Hepatocyte (in vitro differentiated cells): ENCODE data around the gene ZFP91. TPM values are rescaled to one million over a fixed set of nuclear protein-coding genes. Genes with fewer than 3 reads are reported as not detected.
A peak's percentile ranks its signal among the peaks of the same experiment; 100 is the strongest.

Experiments used
- DNase-seq: peaks from one replicate; pipeline ENCODE4 v3.0.0-alpha.2; 2016; ENCODE audit warnings: low spot score
- H2AFZ ChIP-seq: fragments of 200-600 bp; sonication (generic); 2 replicates; pipeline ENCODE4 v1.6.0; 2016; ENCODE audit warnings: antibody characterized with exemption, mild to moderate bottlenecking
- H3K27ac ChIP-seq: fragments of 200-600 bp; sonication (generic); 2 replicates; pipeline ENCODE4 v1.5.1; 2016; ENCODE audit warnings: mild to moderate bottlenecking
- H3K27me3 ChIP-seq: fragments of 200-600 bp; sonication (generic); 2 replicates; pipeline ENCODE4 v1.6.1; 2016
- H3K36me3 ChIP-seq: fragments of 200-600 bp; sonication (generic); replicated peaks from 2 replicates; pipeline ENCODE4 v1.5.1; 2016; ENCODE audit warnings: low read depth; ENCODE audit not compliant: insufficient read depth
- H3K4me1 ChIP-seq: fragments of 200-600 bp; sonication (generic); 2 replicates; pipeline ENCODE4 v1.5.1; 2016; ENCODE audit warnings: mild to moderate bottlenecking, moderate library complexity; ENCODE audit not compliant: insufficient read depth
- H3K4me2 ChIP-seq: fragments of 200-600 bp; sonication (generic); 2 replicates; pipeline ENCODE4 v1.6.0; 2016
- H3K4me3 ChIP-seq: fragments of 200-600 bp; sonication (generic); 2 replicates; pipeline ENCODE4 v1.5.1; 2016; ENCODE audit warnings: mild to moderate bottlenecking
- H3K79me2 ChIP-seq: fragments of 200-600 bp; sonication (generic); 2 replicates; pipeline ENCODE4 v1.6.0; 2017; ENCODE audit warnings: mild to moderate bottlenecking
- H3K9me2 ChIP-seq: fragments of 200-600 bp; sonication (generic); replicated peaks from 2 replicates; pipeline ENCODE4 v1.6.0; 2017; ENCODE audit warnings: mild to moderate bottlenecking; ENCODE audit not compliant: insufficient read depth
- H3K9me3 ChIP-seq: fragments of 200-600 bp; sonication (generic); 2 replicates; pipeline ENCODE4 v1.5.1; 2016; ENCODE audit warnings: low read depth, mild to moderate bottlenecking
- H4K20me1 ChIP-seq: fragments of 200-600 bp; sonication (generic); 2 replicates; pipeline ENCODE4 v1.6.0; 2016; ENCODE audit warnings: mild to moderate bottlenecking; ENCODE audit not compliant: insufficient read depth, poor library complexity, severe bottlenecking
- CTCF ChIP-seq: fragments of 200-600 bp; sonication (generic); IDR thresholded peaks from 2 replicates; pipeline ENCODE4 v1.5.1; 2016; ENCODE audit warnings: antibody characterized with exemption, mild to moderate bottlenecking; ENCODE audit not compliant: poor library complexity
- EZH2 ChIP-seq: fragments of 200-600 bp; sonication (generic); IDR thresholded peaks from 2 replicates; pipeline ENCODE4 v1.6.1; 2016; ENCODE audit warnings: antibody characterized with exemption, mild to moderate bottlenecking, borderline replicate concordance
- EZH2phosphoT487 ChIP-seq: fragments of 200-600 bp; sonication (generic); IDR thresholded peaks from one replicate; pipeline ENCODE4 v1.6.1; 2018; ENCODE audit warnings: antibody characterized with exemption, mild to moderate bottlenecking, low read depth, moderate library complexity; ENCODE audit not compliant: unreplicated experiment, severe bottlenecking
- WGBS: methylation state at CpG from one replicate; pipeline ENCODE4 v1.1.6; 2016; ENCODE audit warnings: low lambda C conversion rate; ENCODE audit errors: missing lambda C conversion rate; 5-methylcytosine and 5-hydroxymethylcytosine counted together
- polyA plus RNA-seq: library from polyadenylated mRNA; unstranded; fragments of >200 nt; fragmentation: Nextera tagmentation; extraction: Ambion mirVana; gene quantifications from 2 replicates; pipeline ENCODE4 v1.2.1, GENCODE V29; 2016
- total RNA-seq: library from RNA; depleted of rRNA; stranded (reverse); fragments of >200 nt; gene quantifications from 2 replicates; pipeline ENCODE4 v1.2.3, GENCODE V29; 2014

ZFP91 gene
- total and polyA plus RNA-seq, 2 experiments from 2014 or later: 13.7 to 42.0 TPM

- H3K27ac ChIP-seq: peak overlapping the region; percentile 98
- peak overlapping the region; percentile 49 for H2AFZ ChIP-seq
- WGBS: 61% methylated on average over 4 of the region's 4 CpGs
- H3K4me3 ChIP-seq: peak overlapping the region; percentile 50
- peak; percentile 36 for DNase-seq
- no peaks in the 10 kb centered on the region for H3K9me2 ChIP-seq
- H3K4me2 ChIP-seq: peak overlapping the region; percentile 88
- H3K79me2 ChIP-seq: peaks cover 35% of the 10 kb centered on the region
- H4K20me1 ChIP-seq: peaks cover 3% of the 10 kb centered on the region
- no peaks in the 10 kb centered on the region for H3K9me3 ChIP-seq
- H3K36me3 ChIP-seq: no peaks in the 10 kb centered on the region
- no peaks in the 10 kb centered on the region for H3K27me3 ChIP-seq
- TF ChIP-seq EZH2 (no peak), EZH2phosphoT487 (no peak), CTCF (peak; percentile 52)
- peaks cover 15% of the 10 kb centered on the region for H3K4me1 ChIP-seq
Observed at GRCh38 chr11:58576887-58577471, 1.9 kb upstream of the ZFP91 start.

- Histone ChIP-seq H3K27ac (peak overlapping the region; percentile 98), H3K4me3 (peak overlapping the region; percentile 50), H3K4me2 (peak overlapping the region; percentile 88), H3K4me1 (peaks cover 22% of the 10 kb centered on the region), H2AFZ (peak overlapping the region; percentile 49), H3K27me3 (no peaks in the 10 kb centered on the region), H3K9me2 (no peaks in the 10 kb centered on the region), H3K79me2 (peaks cover 41% of the 10 kb centered on the region), H3K36me3 (no peaks in the 10 kb centered on the region), H3K9me3 (no peaks in the 10 kb centered on the region), H4K20me1 (peaks cover 8% of the 10 kb centered on the region)
- under 1% methylated on average over 21 of the region's 21 CpGs for WGBS
- no peak for TF ChIP-seq EZH2
- no peak for TF ChIP-seq EZH2phosphoT487
- TF ChIP-seq CTCF: no peak
- peak; percentile 69 for DNase-seq
Observed at GRCh38 chr11:58577555-58578135, 1.2 kb upstream of the ZFP91 start.

GRCh38 chr11:58578136-58578634 is 678 bp upstream of the ZFP91 start:
- Histone ChIP-seq H3K27ac (peak overlapping the region; percentile 98), H3K36me3 (no peaks in the 10 kb centered on the region), H3K4me3 (peak overlapping the region; percentile 50), H3K4me1 (peaks cover 23% of the 10 kb centered on the region), H3K4me2 (peak overlapping the region; percentile 88), H3K9me2 (no peaks in the 10 kb centered on the region), H3K79me2 (peaks cover 46% of the 10 kb centered on the region), H2AFZ (peak overlapping the region; percentile 45), H3K9me3 (no peaks in the 10 kb centered on the region), H4K20me1 (peaks cover 9% of the 10 kb centered on the region), H3K27me3 (no peaks in the 10 kb centered on the region)
- WGBS: 2% methylated on average over 33 of the region's 33 CpGs
- TF ChIP-seq EZH2phosphoT487: no peak
- DNase-seq: peak; percentile 98

- peak; percentile 95 for DNase-seq
- Histone ChIP-seq H3K27me3 (no peaks in the 10 kb centered on the region), H3K4me1 (peaks cover 23% of the 10 kb centered on the region), H3K4me3 (peak overlapping the region; percentile 87), H3K79me2 (peaks cover 59% of the 10 kb centered on the region), H4K20me1 (peaks cover 18% of the 10 kb centered on the region), H3K27ac (peak overlapping the region; percentile 99), H3K36me3 (no peaks in the 10 kb centered on the region), H3K4me2 (peak overlapping the region; percentile 79), H3K9me2 (no peaks in the 10 kb centered on the region), H3K9me3 (no peaks in the 10 kb centered on the region), H2AFZ (peak overlapping the region; percentile 76)
- WGBS: 1% methylated on average over 54 of the region's 78 CpGs
- TF ChIP-seq EZH2phosphoT487: no peak
- TF ChIP-seq EZH2: no peak
- TF ChIP-seq CTCF: peak; percentile 75
Observed at GRCh38 chr11:58579192-58580129, 598 bp downstream of the ZFP91 start.
